Progenitor cell of endocrine pancreas (in vitro differentiated cells): ENCODE results near the gene LYPD4. TPM values are rescaled to one million over a fixed set of nuclear protein-coding genes. Genes with fewer than 3 reads are reported as not detected.

Source experiments
- DNase-seq: peaks from one replicate; pipeline ENCODE4 v3.0.0; 2021; ENCODE audit warnings: low spot score; ENCODE audit not compliant: unreplicated experiment
- H3K27ac Mint-ChIP-seq: 2 replicates; pipeline ENCODE4 v1.8.0; 2021; ENCODE audit warnings: mild to moderate bottlenecking, moderate library complexity, mixed read lengths
- H3K27me3 Mint-ChIP-seq: 2 replicates; pipeline ENCODE4 v1.8.0; 2021; ENCODE audit warnings: mixed read lengths
- H3K36me3 Mint-ChIP-seq: 2 replicates; pipeline ENCODE4 v1.8.0; 2022; ENCODE audit warnings: mixed read lengths; ENCODE audit not compliant: insufficient read depth
- H3K4me1 Mint-ChIP-seq: 2 replicates; pipeline ENCODE4 v1.8.0; 2021; ENCODE audit warnings: low read depth, mixed read lengths
- H3K4me3 Mint-ChIP-seq: 2 replicates; pipeline ENCODE4 v1.8.0; 2021; ENCODE audit warnings: low read depth, mild to moderate bottlenecking, moderate library complexity, mixed read lengths
- H3K9me3 Mint-ChIP-seq: 2 replicates; pipeline ENCODE4 v1.8.0; 2021; ENCODE audit warnings: low read depth, mixed read lengths
- CTCF ChIP-seq: fragments of 200-600 bp; sonication (generic); IDR thresholded peaks from one replicate; pipeline ENCODE4 v1.5.0; 2021; ENCODE audit warnings: antibody characterized with exemption, mild to moderate bottlenecking; ENCODE audit not compliant: unreplicated experiment
- total RNA-seq: library from RNA; stranded (reverse); gene quantifications from 2 replicates; pipeline ENCODE4 v1.2.1, GENCODE V29; 2021

LYPD4 gene
- total RNA-seq, 1 donor from 2014 or later: not detected

GRCh38 chr19:41853344-41853743 is 8.9 kb upstream of the LYPD4 start:
- peaks cover 63% of the 10 kb centered on the region for H3K27me3 Mint-ChIP-seq
- H3K4me1 Mint-ChIP-seq: no peaks in the 10 kb centered on the region

GRCh38 chr19:41851456-41851855 is 7.0 kb upstream of the LYPD4 start:
- no peak for TF ChIP-seq CTCF
- Mint-ChIP-seq H3K36me3 (no peaks in the 10 kb centered on the region), H3K27ac (no peak overlapping the region), H3K4me1 (no peaks in the 10 kb centered on the region), H3K27me3 (peaks cover 59% of the 10 kb centered on the region), H3K9me3 (no peaks in the 10 kb centered on the region), H3K4me3 (no peak overlapping the region)
- DNase-seq: no peak

More at GRCh38 chr19:41853344-41853743, 8.9 kb upstream of the LYPD4 start:
- no peak overlapping the region for H3K4me3 Mint-ChIP-seq
- DNase-seq: no peak
- H3K36me3 Mint-ChIP-seq: no peaks in the 10 kb centered on the region
- TF ChIP-seq CTCF: no peak
- no peaks in the 10 kb centered on the region for H3K9me3 Mint-ChIP-seq
- no peak overlapping the region for H3K27ac Mint-ChIP-seq

DNA sequence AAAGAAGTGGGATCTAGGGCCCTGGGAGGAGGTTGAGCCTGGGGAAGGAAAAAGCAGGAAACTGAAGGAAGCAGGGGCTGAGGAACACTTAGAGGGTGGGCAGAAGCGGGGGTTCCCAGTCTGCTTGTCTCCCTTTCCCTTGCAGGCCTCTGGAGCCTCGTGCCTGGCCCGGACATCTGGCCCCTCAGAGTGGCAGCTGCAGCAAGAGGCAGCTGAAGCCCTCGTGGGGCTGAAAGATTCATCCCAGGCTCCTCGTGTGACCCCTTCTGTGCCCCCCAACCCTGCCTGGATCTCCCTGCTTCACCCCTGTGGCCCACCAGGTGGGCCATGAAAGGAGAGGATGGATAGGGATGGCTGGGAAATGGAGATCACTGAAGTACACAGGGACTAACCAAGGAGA is 5.9 kb upstream of the LYPD4 start:
- H3K36me3 Mint-ChIP-seq: no peaks in the 10 kb centered on the region
- H3K4me3 Mint-ChIP-seq: no peak overlapping the region
- no peaks in the 10 kb centered on the region for H3K9me3 Mint-ChIP-seq
- H3K4me1 Mint-ChIP-seq: no peaks in the 10 kb centered on the region
- H3K27ac Mint-ChIP-seq: no peak overlapping the region
- TF ChIP-seq CTCF: no peak
- DNase-seq: no peak
- H3K27me3 Mint-ChIP-seq: peaks cover 58% of the 10 kb centered on the region

GRCh38 chr19:41849067-41849466 is 4.6 kb upstream of the LYPD4 start:
- Mint-ChIP-seq H3K9me3 (no peaks in the 10 kb centered on the region), H3K27me3 (peaks cover 48% of the 10 kb centered on the region), H3K27ac (no peak overlapping the region), H3K36me3 (no peaks in the 10 kb centered on the region), H3K4me3 (no peak overlapping the region), H3K4me1 (no peaks in the 10 kb centered on the region)
- no peak for DNase-seq
- TF ChIP-seq CTCF: no peak

DNA sequence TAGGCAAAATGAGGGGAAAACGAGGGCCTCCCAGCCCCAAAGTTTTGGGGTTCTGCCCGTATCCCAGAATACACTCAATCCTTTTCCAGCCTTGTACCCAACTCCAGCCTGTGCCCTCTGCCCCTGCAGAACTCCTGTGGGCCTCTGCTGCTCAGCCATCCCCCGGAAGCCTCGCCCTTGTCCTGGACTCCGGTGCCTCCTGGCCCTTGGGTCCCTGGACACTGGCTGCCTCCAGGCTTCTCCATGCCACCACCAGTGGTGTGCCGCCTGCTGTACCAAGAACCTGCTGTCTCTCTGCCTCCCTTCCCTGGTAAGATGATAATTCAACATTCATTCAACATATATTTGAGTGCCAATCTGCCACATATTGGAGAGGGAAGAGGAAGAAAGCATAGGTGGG is 4.2 kb upstream of the LYPD4 start:
- H3K4me3 Mint-ChIP-seq: no peak overlapping the region
- H3K36me3 Mint-ChIP-seq: no peaks in the 10 kb centered on the region
- no peaks in the 10 kb centered on the region for H3K4me1 Mint-ChIP-seq
- H3K9me3 Mint-ChIP-seq: no peaks in the 10 kb centered on the region
- no peak for DNase-seq
- no peak for TF ChIP-seq CTCF
- no peak overlapping the region for H3K27ac Mint-ChIP-seq
- peaks cover 50% of the 10 kb centered on the region for H3K27me3 Mint-ChIP-seq
